ENCODE data around the gene HCRT.

DNA sequence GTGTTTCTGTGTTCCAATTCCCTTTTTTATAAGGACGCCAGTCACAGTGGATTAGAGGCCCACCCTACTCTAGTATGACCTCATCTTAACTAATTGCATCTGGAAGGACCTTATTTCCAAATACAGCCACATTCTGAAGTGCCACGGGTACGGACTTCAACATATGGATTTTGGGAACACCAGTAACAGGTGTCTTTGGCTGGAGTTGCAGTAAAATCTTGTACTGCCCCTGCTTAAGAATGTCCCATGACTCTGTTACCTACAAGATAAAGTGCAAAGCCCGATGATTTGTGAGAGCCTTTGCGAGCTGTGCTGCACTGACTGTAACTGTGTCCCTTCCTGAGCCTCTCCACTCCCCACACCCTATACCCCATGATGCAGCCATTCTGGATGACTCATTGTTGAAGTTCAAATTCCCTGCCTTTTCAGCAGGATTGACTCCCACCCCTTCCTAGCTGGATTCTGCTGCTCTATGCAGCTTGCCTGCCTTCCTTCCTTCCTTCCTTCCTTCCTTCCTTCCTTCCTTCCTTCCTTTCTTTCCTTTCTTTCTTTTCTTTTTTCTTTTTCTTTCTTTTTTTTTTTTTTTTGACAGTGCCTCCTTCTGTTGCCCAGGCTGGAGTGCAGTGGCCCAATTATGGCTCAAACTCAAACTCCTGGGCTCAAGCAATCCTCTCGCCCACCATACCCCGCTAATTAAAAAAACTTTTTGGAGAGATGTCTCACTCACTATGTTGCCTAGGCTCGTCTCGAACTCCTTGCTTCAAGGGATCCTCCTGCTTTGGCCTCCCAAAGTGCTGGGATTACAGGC is 2.1 kb downstream of the HCRT start:
- TF ChIP-seq, protein P1, sequence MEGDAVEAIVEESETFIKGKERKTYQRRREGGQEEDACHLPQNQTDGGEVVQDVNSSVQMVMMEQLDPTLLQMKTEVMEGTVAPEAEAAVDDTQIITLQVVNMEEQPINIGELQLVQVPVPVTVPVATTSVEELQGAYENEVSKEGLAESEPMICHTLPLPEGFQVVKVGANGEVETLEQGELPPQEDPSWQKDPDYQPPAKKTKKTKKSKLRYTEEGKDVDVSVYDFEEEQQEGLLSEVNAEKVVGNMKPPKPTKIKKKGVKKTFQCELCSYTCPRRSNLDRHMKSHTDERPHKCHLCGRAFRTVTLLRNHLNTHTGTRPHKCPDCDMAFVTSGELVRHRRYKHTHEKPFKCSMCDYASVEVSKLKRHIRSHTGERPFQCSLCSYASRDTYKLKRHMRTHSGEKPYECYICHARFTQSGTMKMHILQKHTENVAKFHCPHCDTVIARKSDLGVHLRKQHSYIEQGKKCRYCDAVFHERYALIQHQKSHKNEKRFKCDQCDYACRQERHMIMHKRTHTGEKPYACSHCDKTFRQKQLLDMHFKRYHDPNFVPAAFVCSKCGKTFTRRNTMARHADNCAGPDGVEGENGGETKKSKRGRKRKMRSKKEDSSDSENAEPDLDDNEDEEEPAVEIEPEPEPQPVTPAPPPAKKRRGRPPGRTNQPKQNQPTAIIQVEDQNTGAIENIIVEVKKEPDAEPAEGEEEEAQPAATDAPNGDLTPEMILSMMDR (IDR thresholded peaks at IDR 0.05) = no peak
- TF ChIP-seq EZH2 (IDR thresholded peaks at IDR 0.05) = no peak

All from neural progenitor cell (in vitro differentiated cells).